GM19468 (cell line): ENCODE data around the gene FUCA1.
A peak's percentile ranks its signal among the peaks of the same experiment; 100 is the strongest.
"Not testable (repeated sequence)": the region's sequence is repeated elsewhere in the genome, so short reads cannot be mapped to it uniquely, and the experiment has no call there.

Experiments used
- ATAC-seq: cut with Tn5 transposase; IDR thresholded peaks from one replicate; pipeline ENCODE4 v1.9.1; 2021; ENCODE audit warnings: mild to moderate bottlenecking, moderate library complexity, moderate number of reproducible peaks; ENCODE audit not compliant: unreplicated experiment; ENCODE audit errors: extremely low read depth

The FUCA1 gene

GRCh38 chr1:23805025-23805424, 63.1 kb downstream of the FUCA1 start:
- ATAC-seq = no peak

- ATAC-seq = no peak
Measured at GRCh38 chr1:23804183-23804835, 63.8 kb downstream of the FUCA1 start.

- no peak for ATAC-seq
Measured at GRCh38 chr1:23803674-23804073, 64.4 kb downstream of the FUCA1 start.

GRCh38 chr1:23802809-23803342, 65.2 kb downstream of the FUCA1 start:
- not testable (repeated sequence) for ATAC-seq

GRCh38 chr1:23801876-23802275, 66.2 kb downstream of the FUCA1 start:
- ATAC-seq = no peak

- ATAC-seq = no peak
Measured at GRCh38 chr1:23801338-23801748, 66.7 kb downstream of the FUCA1 start.

GRCh38 chr1:23800400-23801337, 67.4 kb downstream of the FUCA1 start, which contains the start of gene GALE:
Gene GALE, minus strand, starts transcription at chr1:23800754. Its CDS starts 1,747 bp downstream, at chr1:23799007.
- ATAC-seq = peak; percentile 69

GRCh38 chr1:23799570-23800399, 68.3 kb downstream of the FUCA1 start:
- no peak for ATAC-seq

GRCh38 chr1:23799255-23799569, 68.9 kb downstream of the FUCA1 start:
- no peak for ATAC-seq

GRCh38 chr1:23798662-23799142, 69.4 kb downstream of the FUCA1 start:
- ATAC-seq = no peak

- no peak for ATAC-seq
Measured at GRCh38 chr1:23797478-23798448, 70.3 kb downstream of the FUCA1 start.

- no peak for ATAC-seq
Measured at GRCh38 chr1:23796466-23797271, 71.4 kb downstream of the FUCA1 start.

- ATAC-seq = no peak
Measured at GRCh38 chr1:23795676-23796465, 72.2 kb downstream of the FUCA1 start.
